GM13976 (cell line): ENCODE data around the gene BTAF1.

Experiments
- DNase-seq: peaks from one replicate; pipeline ENCODE4 v3.0.0; 2012; ENCODE audit warnings: low spot score
- CTCF ChIP-seq: IDR thresholded peaks from 2 replicates; pipeline ENCODE4 v1.5.1; 2012; ENCODE audit warnings: borderline replicate concordance, mild to moderate bottlenecking; ENCODE audit not compliant: insufficient read depth; ENCODE audit errors: extremely low read depth, missing control alignments, control extremely low read depth
- in situ Hi-C: fragments of 300-500 bp; cut with MboI; formaldehyde crosslinking; loops from one replicate; pipeline ENCODE4 v1.12.0; 2022; ENCODE audit warnings: low sequenced_read_pairs, mixed read lengths, inconsistent platforms; ENCODE audit not compliant: unreplicated experiment

BTAF1 gene

GRCh38 chr10:91923371-91924211 is at the start of gene BTAF1:
BTAF1 (plus strand) TSS chr10:91923770; CDS start chr10:91924077, 307 bp downstream.
- TF ChIP-seq CTCF: no peak
- peak; percentile 92 for DNase-seq
- in situ Hi-C loops: loop anchor here (10.0 kb wide), 1 partner anchor 529 kb away; no protein-coding TSS in a partner anchor

GRCh38 chr10:91875156-91875555 is 48.4 kb upstream of the BTAF1 start:
- in situ Hi-C loops: no loop called here
- TF ChIP-seq CTCF: no peak
- DNase-seq: no peak

GRCh38 chr10:91875779-91876178 is 47.8 kb upstream of the BTAF1 start:
- TF ChIP-seq CTCF: no peak
- in situ Hi-C loops: no loop called here
- DNase-seq: no peak

GRCh38 chr10:91879515-91880170 is 43.9 kb upstream of the BTAF1 start:
- in situ Hi-C loops: no loop called here
- no peak for TF ChIP-seq CTCF
- no peak for DNase-seq

- in situ Hi-C loops: no loop called here
- DNase-seq: no peak
- no peak for TF ChIP-seq CTCF
Observed at GRCh38 chr10:91880310-91880709, 43.3 kb upstream of the BTAF1 start.

- in situ Hi-C loops: no loop called here
- TF ChIP-seq CTCF: no peak
- no peak for DNase-seq
Observed at GRCh38 chr10:91883549-91884444, 39.8 kb upstream of the BTAF1 start.
